WTC11 (cell line): ENCODE results near the gene EZR. TPM values are rescaled to one million over a fixed set of nuclear protein-coding genes. Genes with fewer than 3 reads are reported as not detected.
A peak's percentile ranks its signal among the peaks of the same experiment; 100 is the strongest.

Source experiments
- ATAC-seq: fragments of 200-7000 bp; cut with Tn5 transposase; 2 replicates; pipeline ENCODE4 v1.10.0; 2021; ENCODE audit warnings: mild to moderate bottlenecking, moderate library complexity
- CTCF ChIA-PET: fragments of 300-600 bp; sonication (Branson Sonifier 250); formaldehyde crosslinking; loops from one replicate; lab custom pipeline; 2021; ENCODE audit warnings: antibody characterized with exemption; lab: Charles Lee
- POLR2A ChIA-PET: fragments of 350-600 bp; sonication (Branson Sonifier 250); formaldehyde crosslinking; loops from one replicate; lab custom pipeline; 2021; ENCODE audit warnings: antibody characterized with exemption; lab: Charles Lee
- DNase-seq: peaks from one replicate; pipeline ENCODE4 v3.0.0; 2021; ENCODE audit warnings: low spot score
- H3K27ac Mint-ChIP-seq: 2 replicates; pipeline ENCODE4 v1.8.0; 2021; ENCODE audit warnings: mixed read lengths
- H3K27me3 Mint-ChIP-seq: 2 replicates; pipeline ENCODE4 v1.8.0; 2021; ENCODE audit warnings: low read depth, mild to moderate bottlenecking, moderate library complexity, mixed read lengths
- H3K36me3 Mint-ChIP-seq: 2 replicates; pipeline ENCODE4 v1.8.0; 2021; ENCODE audit warnings: mixed read lengths
- H3K4me1 Mint-ChIP-seq: 2 replicates; pipeline ENCODE4 v1.8.0; 2022; ENCODE audit warnings: mixed read lengths
- H3K4me3 Mint-ChIP-seq: 2 replicates; pipeline ENCODE4 v1.8.0; 2021; ENCODE audit warnings: mild to moderate bottlenecking, moderate library complexity, mixed read lengths
- H3K9me3 Mint-ChIP-seq: 2 replicates; pipeline ENCODE4 v1.8.0; 2021; ENCODE audit warnings: mixed read lengths
- AFF4 ChIP-seq: sonication (generic); formaldehyde crosslinking; IDR thresholded peaks from 2 replicates; pipeline ENCODE4 v1.8.1; 2023; ENCODE audit warnings: mild to moderate bottlenecking, missing genetic modification reagents, borderline replicate concordance
- ATF1 ChIP-seq: sonication (generic); formaldehyde crosslinking; IDR thresholded peaks from 2 replicates; pipeline ENCODE4 v1.8.1; 2023; ENCODE audit warnings: mild to moderate bottlenecking, moderate library complexity, missing genetic modification reagents
- CBFB ChIP-seq: sonication (generic); formaldehyde crosslinking; IDR thresholded peaks from 2 replicates; pipeline ENCODE4 v1.8.1; 2022; ENCODE audit warnings: mild to moderate bottlenecking, low read depth, missing genetic modification reagents
- ETV6 ChIP-seq: sonication (generic); formaldehyde crosslinking; IDR thresholded peaks from 2 replicates; pipeline ENCODE4 v1.8.1; 2022; ENCODE audit warnings: mild to moderate bottlenecking, missing genetic modification reagents
- FOXP1 ChIP-seq: sonication (generic); formaldehyde crosslinking; IDR thresholded peaks from 2 replicates; pipeline ENCODE4 v1.8.0; 2022; ENCODE audit warnings: missing genetic modification reagents, mild to moderate bottlenecking, moderate library complexity, borderline replicate concordance
- FOXP4 ChIP-seq: sonication (generic); formaldehyde crosslinking; IDR thresholded peaks from 2 replicates; pipeline ENCODE4 v1.8.0; 2022; ENCODE audit warnings: mild to moderate bottlenecking, missing genetic modification reagents
- NFE2L1 ChIP-seq: sonication (generic); formaldehyde crosslinking; IDR thresholded peaks from 2 replicates; pipeline ENCODE4 v1.8.1; 2023; ENCODE audit warnings: missing genetic modification reagents
- NR2C2 ChIP-seq: sonication (generic); formaldehyde crosslinking; IDR thresholded peaks from 2 replicates; pipeline ENCODE4 v1.8.0; 2022; ENCODE audit warnings: mild to moderate bottlenecking, missing genetic modification reagents
- OVOL2 ChIP-seq: fragments of 250-450 bp; sonication (Bioruptor Pico); IDR thresholded peaks from 2 replicates; pipeline ENCODE4 v1.9.0; 2021; ENCODE audit warnings: mild to moderate bottlenecking, borderline replicate concordance
- TP53 ChIP-seq: sonication (generic); formaldehyde crosslinking; IDR thresholded peaks from 2 replicates; pipeline ENCODE4 v1.8.1; 2023; ENCODE audit warnings: mild to moderate bottlenecking, missing genetic modification reagents
- USF2 ChIP-seq: sonication (generic); formaldehyde crosslinking; IDR thresholded peaks from 2 replicates; pipeline ENCODE4 v1.8.1; 2023; ENCODE audit warnings: mild to moderate bottlenecking, missing genetic modification reagents, moderate library complexity
- ZNF121 ChIP-seq: sonication (generic); formaldehyde crosslinking; IDR thresholded peaks from 2 replicates; pipeline ENCODE4 v1.8.0; 2023; ENCODE audit warnings: missing genetic modification reagents
- ZNF423 ChIP-seq: fragments of 250-450 bp; sonication (Bioruptor Pico); IDR thresholded peaks from 2 replicates; pipeline ENCODE4 v2.1.2; 2022; ENCODE audit warnings: mild to moderate bottlenecking, moderate library complexity
- total RNA-seq: library from RNA; stranded (reverse); gene quantifications from 3 replicates; pipeline ENCODE4 v1.2.3, GENCODE V29; 2021

The EZR gene
- total RNA-seq, 1 experiment from 2014 or later = 215 TPM

GRCh38 chr6:158758941-158759479, 60.2 kb downstream of the EZR start (continued):
- no peak for TF ChIP-seq AFF4 (CRISPR knock-in tag)

- no peak overlapping the region for H3K4me3 Mint-ChIP-seq
- CTCF ChIA-PET = interaction anchor here (0.7 to 1.7 kb wide), 5 partner anchors 15 to 245 kb away, joined by 3 to 9 read pairs (median 3); no protein-coding TSS in a partner anchor
- ATAC-seq (peak; percentile 48), DNase-seq (peak; percentile 65)
- no peak overlapping the region for H3K27ac Mint-ChIP-seq
- no peaks in the 10 kb centered on the region for H3K36me3 Mint-ChIP-seq
- H3K4me1 Mint-ChIP-seq = peaks cover 43% of the 10 kb centered on the region
- TF ChIP-seq CBFB (CRISPR knock-in tag) (no peak), ZNF423 (CRISPR knock-in tag) (peak; percentile 55), ETV6 (0 out of 2 replicates have a peak, but pooled peaks have one; percentile 7)
- H3K9me3 Mint-ChIP-seq = no peaks in the 10 kb centered on the region
- POLR2A ChIA-PET = interaction anchor here (0.6 to 1.0 kb wide), 2 partner anchors 9 to 10 kb away, joined by 3 read pairs; no protein-coding TSS in a partner anchor
- no peaks in the 10 kb centered on the region for H3K27me3 Mint-ChIP-seq
These were observed 60.7 kb downstream of the EZR start for GRCh38 chr6:158758451-158758860.

GRCh38 chr6:158757753-158758090, 61.4 kb downstream of the EZR start:
- Mint-ChIP-seq H3K4me1 (peaks cover 39% of the 10 kb centered on the region), H3K27me3 (no peaks in the 10 kb centered on the region), H3K36me3 (no peaks in the 10 kb centered on the region), H3K27ac (no peak overlapping the region), H3K9me3 (no peaks in the 10 kb centered on the region), H3K4me3 (no peak overlapping the region; the same call in 1 of the 2 replicates)
- POLR2A ChIA-PET = no interaction called here
- no peak for DNase-seq
- no peak for TF ChIP-seq NR2C2 (CRISPR knock-in tag)
- 0 out of 2 replicates have a peak, but pooled peaks have one; percentile 3 for TF ChIP-seq ETV6
- CTCF ChIA-PET = interaction anchor here (0.8 to 1.7 kb wide), 4 partner anchors 14 to 66 kb away, joined by 3 to 9 read pairs (median 3); no protein-coding TSS in a partner anchor
- no peak for ATAC-seq

GRCh38 chr6:158756977-158757752, 62.0 kb downstream of the EZR start:
- Mint-ChIP-seq H3K27ac (no peak overlapping the region), H3K36me3 (no peaks in the 10 kb centered on the region), H3K4me3 (no peak overlapping the region), H3K9me3 (no peaks in the 10 kb centered on the region), H3K4me1 (peaks cover 44% of the 10 kb centered on the region), H3K27me3 (no peaks in the 10 kb centered on the region)
- ChIA-PET CTCF (interaction anchor here (1.0 kb wide), 1 partner anchor 66 kb away, joined by 3 read pairs; no protein-coding TSS in a partner anchor), POLR2A (no interaction called here)
- ATAC-seq (no peak), DNase-seq (no peak)
- TF ChIP-seq AFF4 (CRISPR knock-in tag) = no peak
- TF ChIP-seq FOXP1 = no peak
- TF ChIP-seq ATF1 (CRISPR knock-in tag) = no peak
- TF ChIP-seq USF2 (CRISPR knock-in tag) = no peak
- TF ChIP-seq OVOL2 (CRISPR knock-in tag) = no peak
- TF ChIP-seq NFE2L1 (CRISPR knock-in tag) = no peak
- no peak for TF ChIP-seq ZNF121 (CRISPR knock-in tag)
- TF ChIP-seq TP53 = no peak
- TF ChIP-seq FOXP4 (CRISPR knock-in tag) = no peak
